T-helper 1 cell treated with Interleukin-12 subunit alpha and Interleukin-12 subunit beta and Interleukin-4 antibody, amounts not matched to agents 30 ng/mL and 1 ng/mL, for 36 hours (primary cell): ENCODE results near the gene CNKSR3. TPM values are rescaled to one million over a fixed set of nuclear protein-coding genes. Genes with fewer than 3 reads are reported as not detected.

Experiments
- intact Hi-C: fragments of 100-400 bp; cut with micrococcal nuclease; formaldehyde crosslinking; loops from one replicate; pipeline ENCODE4 v1.15.1; 2024
- total RNA-seq: library from RNA; stranded (reverse); gene quantifications from 2 replicates; pipeline ENCODE4 v1.2.3, GENCODE V29; 2022

Gene CNKSR3
- total RNA-seq, 1 donor from 2014 or later = not detected

GRCh38 chr6:154428897-154429296 lies 81.6 kb downstream of the CNKSR3 start:
- intact Hi-C loops = no loop called here

- intact Hi-C loops = no loop called here
These were observed 83.0 kb downstream of the CNKSR3 start for GRCh38 chr6:154427446-154427845.

GRCh38 chr6:154426997-154427396 lies 83.5 kb downstream of the CNKSR3 start:
- intact Hi-C loops = no loop called here

GRCh38 chr6:154425034-154425433 lies 85.5 kb downstream of the CNKSR3 start:
- intact Hi-C loops = no loop called here

- intact Hi-C loops = no loop called here
These were observed 96.3 kb downstream of the CNKSR3 start for GRCh38 chr6:154414021-154414813.

- intact Hi-C loops = no loop called here
These were observed 98.2 kb downstream of the CNKSR3 start for GRCh38 chr6:154412106-154412820.

GRCh38 chr6:154411076-154411475 lies 99.4 kb downstream of the CNKSR3 start:
- intact Hi-C loops = no loop called here

- intact Hi-C loops = no loop called here
These were observed 99.8 kb downstream of the CNKSR3 start for GRCh38 chr6:154410619-154411072.

- intact Hi-C loops = no loop called here
These were observed 101.5 kb downstream of the CNKSR3 start for GRCh38 chr6:154408891-154409500.

- intact Hi-C loops = no loop called here
These were observed 103.0 kb downstream of the CNKSR3 start for GRCh38 chr6:154407440-154407839.

GRCh38 chr6:154406869-154407268 lies 103.6 kb downstream of the CNKSR3 start:
- intact Hi-C loops = no loop called here

- intact Hi-C loops = no loop called here
These were observed 104.2 kb downstream of the CNKSR3 start for GRCh38 chr6:154406301-154406700.

- intact Hi-C loops = no loop called here
These were observed 105.6 kb downstream of the CNKSR3 start for GRCh38 chr6:154404791-154405400.

GRCh38 chr6:154403788-154404187 lies 106.7 kb downstream of the CNKSR3 start:
- intact Hi-C loops = no loop called here

GRCh38 chr6:154402081-154402780 lies 108.3 kb downstream of the CNKSR3 start:
- intact Hi-C loops = no loop called here

GRCh38 chr6:154399097-154399496 lies 111.4 kb downstream of the CNKSR3 start:
- intact Hi-C loops = no loop called here

- intact Hi-C loops = no loop called here
These were observed 112.8 kb downstream of the CNKSR3 start for GRCh38 chr6:154397491-154398195.

GRCh38 chr6:154395878-154396277 lies 114.6 kb downstream of the CNKSR3 start:
- intact Hi-C loops = no loop called here

- intact Hi-C loops = no loop called here
These were observed 115.2 kb downstream of the CNKSR3 start for GRCh38 chr6:154395316-154395715.

- intact Hi-C loops = no loop called here
These were observed 115.9 kb downstream of the CNKSR3 start for GRCh38 chr6:154394571-154394970.
